Heart right ventricle (tissue), 16 donors: Measurements from ENCODE around the gene ALPL. TPM values are rescaled to one million over a fixed set of nuclear protein-coding genes. Genes with fewer than 3 reads are reported as not detected.

Experiments
- ATAC-seq, 8 donors: fragments of 200-7000 bp; cut with Tn5 transposase; one replicate each; pipeline ENCODE4 v1.9.1; 2020; ENCODE audit warnings: mild to moderate bottlenecking in 8 of 8, moderate library complexity in 8 of 8, moderate number of reproducible peaks in 1 of 8
- DNase-seq, 2 donors: peaks; one replicate each; pipeline ENCODE4 v3.0.0-alpha.2; 2020
- H3K27ac ChIP-seq, 10 donors: fragments of 200-600 bp; sonication (generic) in 2 of 10; one replicate each; pipeline versions ENCODE4 v1.5.0 to v1.8.0; 2020 to 2022; ENCODE audit warnings: mild to moderate bottlenecking in 3 of 10
- H3K27me3 ChIP-seq, 7 donors: fragments of 200-600 bp; one replicate each; pipeline ENCODE4 v1.8.0; 2021 to 2022; ENCODE audit warnings: mild to moderate bottlenecking in 2 of 7
- H3K36me3 ChIP-seq, 9 donors: fragments of 200-600 bp; sonication (generic) in 1 of 9; one replicate each; pipeline versions ENCODE4 v1.5.0 to v1.8.0; 2020 to 2022; ENCODE audit warnings: mild to moderate bottlenecking in 2 of 9
- H3K4me1 ChIP-seq, 9 donors: fragments of 200-600 bp; sonication (generic) in 1 of 9; one replicate each; pipeline versions ENCODE4 v1.5.0 to v1.8.0; 2020 to 2022; ENCODE audit warnings: mild to moderate bottlenecking in 4 of 9
- H3K4me3 ChIP-seq, 10 donors: fragments of 200-600 bp; sonication (generic) in 2 of 10; one replicate each; pipeline versions ENCODE4 v1.5.0 to v1.8.0; 2020 to 2022; ENCODE audit warnings: mild to moderate bottlenecking in 7 of 10, moderate library complexity in 2 of 10
- H3K9me3 ChIP-seq, 11 donors: fragments of 200-600 bp in 10 of 11; sonication (generic) in 2 of 11; one replicate each; pipeline versions ENCODE4 v1.5.0 to v1.8.0; 2013 to 2022; ENCODE audit warnings: mild to moderate bottlenecking in 2 of 11, control low read depth in 1 of 11, moderate library complexity in 1 of 11
- WGBS, 2 donors: extraction: QIAGEN DNeasy Blood & Tissue Kit; methylation state at CpG; one replicate each; pipeline ENCODE4 v1.1.7; 2013; ENCODE audit warnings: inconsistent platforms in 1 of 2; 5-methylcytosine and 5-hydroxymethylcytosine counted together
- intact Hi-C, 10 donors: fragments of 100-400 bp; cut with DNase I; formaldehyde crosslinking; loops; one replicate each; pipeline versions ENCODE4 v1.11.1 to v1.14.2; 2022
- polyA plus RNA-seq, 2 donors: library from polyadenylated mRNA; stranded (reverse); fragments of 200-250 nt; gene quantifications; one replicate each; pipeline ENCODE4 v1.2.3, GENCODE V29; 2013
- total RNA-seq, 10 donors: library from RNA; stranded (reverse); fragmentation: NEBNext Ultra II Directional in 3 of 10; extraction: Animal tissue kit (Norgen Biotek cat#: 25700) in 3 of 10; gene quantifications; one replicate each; pipeline versions ENCODE4 v1.2.1 to v1.2.4, GENCODE V29; 2021 to 2023
- TF ChIP-seq, protein P1 (sequence below), 9 donors: fragments of 200-600 bp; sonication (generic) in 2 of 9; IDR thresholded peaks; one replicate each; pipeline versions ENCODE4 v1.5.0 to v1.8.0; 2021 to 2022; ENCODE audit warnings: antibody characterized with exemption in 9 of 9, mild to moderate bottlenecking in 5 of 9, moderate library complexity in 1 of 9
- donor health status: Arrhythmogenic right ventricular cardiomyopathy.
- donor health status: ischemic (EF 13 %, LVEDD 7.1; RV severe dilation, severe dysfunction).
- donor health status: healthy with polysubstance abuse.
- donor health status: DM: no; HTN: yes; CAD: no.
- donor health status: DM: no; HTN: no; CAD: no.
- donor health status: ischemic (EF 25% LVEDD 6.9; RV normal size, moderate dysfunction).
- donor health status: ischemic (EF 25% LVEDD 5.7; RV mildly dilated, moderate dysfunction).
- donor health status: healthy.
- donor health status: DM: yes; HTN: yes; CAD: no.
- donor health status: Ischemic cardiomyopathy.
- donor health status: ischemic (EF 35%, LVEDD 5.7; RV mildly dilated, moderate dysfunction).
- donor health status: nonischemic (EF 11% LVEDD 7.7; RV severe dilation, severe dysfunction).
- donor health status: DM: yes; HTN: yes; CAD: no.
- donor health status: PGD.
- donor health status: ischemic (EF 29% LVEDD 5.4; RV normal size, mild dysfunction).
- donor health status: nonischemic (EF 23%, LVEDD 6.1; RV moderate dilation, normal function).

ALPL gene
- total and polyA plus RNA-seq, 12 donors, result 7.1 to 21.1 (median 9.3) TPM

DNA sequence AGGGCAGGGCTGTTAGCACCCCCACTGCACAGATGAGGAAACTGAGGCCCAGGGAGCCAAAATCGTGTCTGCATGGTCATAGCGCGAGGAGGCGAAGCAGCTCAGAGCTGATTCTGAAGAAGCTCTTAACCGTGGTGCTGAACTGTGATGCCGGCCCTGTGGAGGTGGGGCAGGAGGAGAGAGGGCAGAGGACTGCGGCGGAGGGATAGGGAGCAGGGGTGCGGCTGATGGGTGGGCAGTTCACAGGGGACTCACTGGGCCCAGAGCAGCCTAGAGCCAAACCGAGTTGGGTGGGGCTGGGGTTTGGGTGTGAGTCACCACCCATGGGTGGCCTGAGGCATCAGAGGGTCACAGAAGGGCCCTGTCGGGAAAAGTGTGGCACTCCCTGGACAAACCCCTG, 85.3 kb downstream of the ALPL start:
- no peaks in the 10 kb centered on the region for H3K9me3 ChIP-seq
- H3K36me3 ChIP-seq, result no peaks in the 10 kb centered on the region
- 73 to 76% methylated on average over 10 of the region's 11 CpGs for WGBS, 2 donors
- intact Hi-C loops, result loop anchor here in 2 of 10 donors (10.0 kb wide), 2 partner anchors 220 to 360 kb away; no protein-coding TSS in a partner anchor
- H3K27ac ChIP-seq, result no peak overlapping the region
- peaks cover 0 to 9% (median 0%) of the 10 kb centered on the region in 9 donors for H3K4me1 ChIP-seq
- no peak for DNase-seq
- TF ChIP-seq, protein P1, sequence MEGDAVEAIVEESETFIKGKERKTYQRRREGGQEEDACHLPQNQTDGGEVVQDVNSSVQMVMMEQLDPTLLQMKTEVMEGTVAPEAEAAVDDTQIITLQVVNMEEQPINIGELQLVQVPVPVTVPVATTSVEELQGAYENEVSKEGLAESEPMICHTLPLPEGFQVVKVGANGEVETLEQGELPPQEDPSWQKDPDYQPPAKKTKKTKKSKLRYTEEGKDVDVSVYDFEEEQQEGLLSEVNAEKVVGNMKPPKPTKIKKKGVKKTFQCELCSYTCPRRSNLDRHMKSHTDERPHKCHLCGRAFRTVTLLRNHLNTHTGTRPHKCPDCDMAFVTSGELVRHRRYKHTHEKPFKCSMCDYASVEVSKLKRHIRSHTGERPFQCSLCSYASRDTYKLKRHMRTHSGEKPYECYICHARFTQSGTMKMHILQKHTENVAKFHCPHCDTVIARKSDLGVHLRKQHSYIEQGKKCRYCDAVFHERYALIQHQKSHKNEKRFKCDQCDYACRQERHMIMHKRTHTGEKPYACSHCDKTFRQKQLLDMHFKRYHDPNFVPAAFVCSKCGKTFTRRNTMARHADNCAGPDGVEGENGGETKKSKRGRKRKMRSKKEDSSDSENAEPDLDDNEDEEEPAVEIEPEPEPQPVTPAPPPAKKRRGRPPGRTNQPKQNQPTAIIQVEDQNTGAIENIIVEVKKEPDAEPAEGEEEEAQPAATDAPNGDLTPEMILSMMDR (IDR thresholded peaks at IDR 0.05), result no peak
- no peak for ATAC-seq
- peaks cover 0 to 30% (median 13%) of the 10 kb centered on the region in 7 donors for H3K27me3 ChIP-seq
- H3K4me3 ChIP-seq, result no peak overlapping the region

DNA sequence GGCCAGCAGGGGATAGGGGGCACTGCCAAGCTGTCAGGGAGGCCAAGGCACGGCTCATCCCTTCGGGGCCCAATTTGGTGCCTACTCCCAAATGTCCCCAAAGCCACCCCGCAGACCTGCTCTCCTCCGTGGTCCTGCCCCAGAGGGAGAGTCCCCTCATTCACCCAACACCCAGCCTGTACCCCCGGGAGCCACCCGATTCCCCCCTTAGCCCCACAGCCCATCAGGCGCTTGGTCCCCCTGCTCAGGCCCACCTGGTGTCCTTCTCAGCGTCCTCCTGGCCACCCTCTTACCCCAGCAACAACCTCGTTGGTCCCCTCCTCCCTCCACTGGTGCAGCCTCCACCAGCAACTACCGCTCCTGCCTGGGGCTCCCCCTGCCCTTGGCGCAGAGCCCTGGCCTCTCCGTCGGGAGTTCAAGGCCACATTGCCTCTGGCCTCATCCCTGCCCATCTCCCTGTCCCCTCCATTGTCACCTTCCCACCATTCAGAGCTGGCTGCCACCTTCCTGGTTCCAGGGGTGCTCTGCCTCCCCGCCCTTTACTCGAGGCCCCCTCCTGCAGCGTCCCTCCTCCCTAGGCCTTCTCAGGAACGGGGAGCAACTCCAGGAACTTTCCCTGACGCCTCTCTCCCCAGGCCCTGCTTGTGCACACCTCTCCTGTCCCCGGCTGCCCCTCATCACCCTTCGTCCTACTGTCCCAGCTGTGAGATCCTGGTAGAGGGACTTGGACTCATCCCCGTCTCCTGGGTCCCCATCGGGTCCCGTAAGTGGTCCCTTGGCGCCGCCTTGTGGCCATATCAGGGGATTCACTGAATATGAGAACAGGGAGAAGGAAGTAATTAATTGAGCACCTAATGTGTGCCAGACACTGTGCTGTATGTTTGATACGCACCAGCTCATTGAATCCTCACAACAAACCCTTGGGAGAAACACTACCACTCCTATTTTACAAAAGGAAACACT, 86.0 kb downstream of the ALPL start:
- peaks cover 0 to 8% (median 0%) of the 10 kb centered on the region in 9 donors for H3K4me1 ChIP-seq
- no peak overlapping the region for H3K4me3 ChIP-seq
- TF ChIP-seq, protein P1 (IDR thresholded peaks at IDR 0.05), result peak; percentile 40 to 75 (median 61)
- 60 to 62% methylated on average over 26 of the region's 26 CpGs for WGBS, 2 donors
- peaks cover 0 to 31% (median 11%) of the 10 kb centered on the region in 7 donors for H3K27me3 ChIP-seq
- H3K36me3 ChIP-seq, result no peaks in the 10 kb centered on the region
- H3K27ac ChIP-seq, result no peak overlapping the region
- ATAC-seq, result peak in 4 of 8 donors; percentile 45 to 68 (median 52)
- no peaks in the 10 kb centered on the region for H3K9me3 ChIP-seq
- intact Hi-C loops, result loop anchor here in 4 of 10 donors (1.0 to 10.0 kb wide), 6 partner anchors 86 to 360 kb away; partner anchors contain the start of gene ALPL (in 2 of the 4)
- peak; percentile 53 to 66 for DNase-seq

- Histone ChIP-seq H3K4me3 (no peak overlapping the region), H3K27ac (no peak overlapping the region), H3K27me3 (peaks cover 0 to 33% (median 5%) of the 10 kb centered on the region in 7 donors), H3K4me1 (no peaks in the 10 kb centered on the region), H3K9me3 (no peaks in the 10 kb centered on the region), H3K36me3 (no peaks in the 10 kb centered on the region)
- ATAC-seq, result no peak
- TF ChIP-seq, protein P1 (IDR thresholded peaks at IDR 0.05), result no peak
- intact Hi-C loops, result loop anchor here in 3 of 10 donors (5.0 to 10.0 kb wide), 4 partner anchors 89 to 361 kb away; partner anchors contain the start of gene ALPL (in 1 of the 3)
- no peak for DNase-seq
- WGBS, 2 donors, result 76 to 84% methylated on average over 11 of the region's 11 CpGs
Measured at GRCh38 chr1:21596174-21596573, 87.0 kb downstream of the ALPL start.

- intact Hi-C loops, result loop anchor here in 3 of 10 donors (5.0 to 10.0 kb wide), 4 partner anchors 89 to 362 kb away; partner anchors contain the start of gene ALPL (in 1 of the 3)
- no peak for DNase-seq
- Histone ChIP-seq H3K4me1 (no peaks in the 10 kb centered on the region), H3K36me3 (no peaks in the 10 kb centered on the region), H3K27ac (no peak overlapping the region), H3K27me3 (peaks cover 0 to 28% (median 2%) of the 10 kb centered on the region in 7 donors), H3K4me3 (no peak overlapping the region), H3K9me3 (no peaks in the 10 kb centered on the region)
- 80 to 81% methylated on average over 2 of the region's 2 CpGs for WGBS, 2 donors
- TF ChIP-seq, protein P1 (IDR thresholded peaks at IDR 0.05), result no peak
- no peak for ATAC-seq
Measured at GRCh38 chr1:21596628-21597027, 87.4 kb downstream of the ALPL start.
